GM21526 (cell line): ENCODE measurements around the gene TAAR1.
"Not testable (repeated sequence)": the region's sequence is repeated elsewhere in the genome, so short reads cannot be mapped to it uniquely, and the experiment has no call there.

Source experiments
- ATAC-seq: cut with Tn5 transposase; IDR thresholded peaks from one replicate; pipeline ENCODE4 v1.9.1; 2021; ENCODE audit warnings: moderate library complexity; ENCODE audit not compliant: unreplicated experiment, low FRiP score

Gene TAAR1

DNA sequence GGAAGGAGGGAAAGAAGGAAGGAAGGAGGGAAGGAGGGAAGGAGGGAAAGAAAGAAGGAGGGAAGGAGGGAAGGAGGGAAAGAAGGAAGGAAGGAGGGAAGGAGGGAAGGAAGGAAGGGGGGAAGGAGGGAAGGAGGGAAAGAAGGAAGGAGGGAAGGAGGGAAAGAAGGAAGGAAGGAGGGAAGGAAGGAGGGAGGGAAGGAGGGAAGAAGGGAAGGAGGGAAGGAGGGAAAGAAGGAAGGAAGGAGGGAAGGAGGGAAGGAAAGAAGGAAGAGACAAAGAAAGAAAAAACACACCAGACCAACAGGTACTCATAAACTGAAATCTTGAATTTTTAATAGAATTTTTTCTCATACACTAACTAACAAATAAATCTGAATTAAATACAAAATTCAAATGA is 58.1 kb downstream of the TAAR1 start:
- ATAC-seq, result not testable (repeated sequence)

DNA sequence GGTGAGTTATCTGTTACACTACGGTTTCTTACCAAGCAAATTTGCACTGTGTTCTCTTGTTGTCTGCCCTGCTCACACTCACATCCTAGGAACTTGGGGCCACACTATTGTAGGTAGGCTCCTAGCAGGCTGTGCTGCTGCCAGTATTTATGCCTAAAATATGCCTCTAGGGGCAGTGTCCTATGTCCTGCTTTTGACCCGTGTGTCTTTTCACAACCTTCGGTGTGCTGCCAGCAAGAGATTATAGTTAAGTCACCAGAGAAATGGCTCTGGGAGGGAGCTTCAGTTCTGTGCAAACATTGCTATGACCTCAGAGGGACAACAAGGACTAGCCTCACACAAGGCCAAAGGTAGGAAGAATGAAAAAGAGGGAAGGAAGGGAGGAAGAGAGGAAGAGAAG is 60.5 kb downstream of the TAAR1 start:
- ATAC-seq, result peak; percentile 91

DNA sequence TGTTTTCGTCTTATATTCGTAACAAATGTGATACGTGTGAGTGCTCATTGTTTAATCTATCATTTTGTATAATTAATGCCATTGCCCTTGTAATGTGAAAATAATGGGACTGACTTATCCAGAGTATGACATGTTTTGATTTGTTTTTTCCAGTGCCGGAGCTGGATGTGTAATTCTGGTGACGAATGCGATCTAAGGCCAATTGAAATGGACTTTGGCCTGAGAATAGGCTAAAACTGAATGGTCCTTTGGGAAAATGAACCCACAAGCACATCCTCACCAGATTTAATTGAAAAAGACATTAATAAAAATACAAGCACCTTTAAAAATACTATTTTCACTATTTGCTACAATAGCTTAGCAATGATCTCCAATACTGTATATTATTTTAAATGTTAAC is 62.8 kb downstream of the TAAR1 start:
- no peak for ATAC-seq
